GM10847 (cell line): ENCODE results near the gene ZNF488.

Source experiments
- POLR2A ChIP-seq: IDR thresholded peaks from 2 replicates; pipeline ENCODE4 v1.6.1; 2011; ENCODE audit not compliant: insufficient read length; ENCODE audit errors: extremely low read depth

ZNF488 gene

GRCh38 chr10:47379445-47379785, 4.7 kb downstream of the ZNF488 start:
- no peak for TF ChIP-seq POLR2A

GRCh38 chr10:47378606-47379444, 5.3 kb downstream of the ZNF488 start:
- no peak for TF ChIP-seq POLR2A

GRCh38 chr10:47378183-47378510, 5.9 kb downstream of the ZNF488 start:
- TF ChIP-seq POLR2A, result no peak

- no peak for TF ChIP-seq POLR2A
Measured at GRCh38 chr10:47376522-47377220, 7.4 kb downstream of the ZNF488 start.

- TF ChIP-seq POLR2A, result no peak
Measured at GRCh38 chr10:47374611-47375536, 9.2 kb downstream of the ZNF488 start.

- no peak for TF ChIP-seq POLR2A
Measured at GRCh38 chr10:47372726-47373125, 11.4 kb downstream of the ZNF488 start.

GRCh38 chr10:47371629-47372485, 12.2 kb downstream of the ZNF488 start:
- TF ChIP-seq POLR2A, result no peak

GRCh38 chr10:47370878-47371277, 13.2 kb downstream of the ZNF488 start:
- no peak for TF ChIP-seq POLR2A

GRCh38 chr10:47370015-47370767, 13.9 kb downstream of the ZNF488 start:
- no peak for TF ChIP-seq POLR2A

- no peak for TF ChIP-seq POLR2A
Measured at GRCh38 chr10:47369251-47369894, 14.7 kb downstream of the ZNF488 start.

- TF ChIP-seq POLR2A, result no peak
Measured at GRCh38 chr10:47368431-47369180, 15.5 kb downstream of the ZNF488 start.

- no peak for TF ChIP-seq POLR2A
Measured at GRCh38 chr10:47367646-47368045, 16.4 kb downstream of the ZNF488 start.
